Neural progenitor cell (in vitro differentiated cells): ENCODE measurements around the gene CHST13.

Experiments
- EZH2 ChIP-seq: fragments of 200-600 bp; sonication (generic); IDR thresholded peaks from 2 replicates; pipeline ENCODE4 v1.6.1; 2017; ENCODE audit warnings: antibody characterized with exemption, mild to moderate bottlenecking, moderate library complexity
- EZH2phosphoT487 ChIP-seq: fragments of 200-600 bp; sonication (generic); IDR thresholded peaks from 2 replicates; pipeline ENCODE4 v1.6.1; 2017; ENCODE audit warnings: antibody characterized with exemption
- TF ChIP-seq, protein P1 (sequence below): fragments of 200-600 bp; sonication (generic); IDR thresholded peaks from 2 replicates; pipeline ENCODE4 v1.5.1; 2017; ENCODE audit warnings: antibody characterized with exemption, mild to moderate bottlenecking

DNA sequence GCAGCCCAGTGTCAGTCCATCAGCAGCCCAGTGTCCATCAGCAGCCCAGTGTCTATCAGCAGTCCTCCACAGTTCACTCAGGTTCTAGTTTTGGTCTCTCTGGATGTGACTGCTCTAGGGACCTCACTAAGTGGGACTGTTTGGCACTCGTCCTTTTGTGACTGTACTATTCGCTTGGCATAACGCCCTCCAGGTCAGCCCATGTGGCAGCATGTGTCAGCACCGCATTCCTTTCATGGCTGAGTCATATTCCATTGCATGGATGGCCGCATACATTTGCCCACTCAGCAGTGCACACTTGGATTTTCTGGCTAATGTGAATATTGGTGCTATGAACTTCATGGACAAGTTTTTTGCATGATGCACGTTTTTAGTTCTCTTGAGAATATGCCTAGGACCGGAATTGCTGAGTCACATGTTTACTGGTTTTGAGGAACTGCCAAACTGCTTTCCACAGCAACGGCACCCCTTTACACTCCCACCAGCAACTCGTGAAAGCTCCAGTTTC, 16.4 kb downstream of the CHST13 start:
- TF ChIP-seq, protein P1, sequence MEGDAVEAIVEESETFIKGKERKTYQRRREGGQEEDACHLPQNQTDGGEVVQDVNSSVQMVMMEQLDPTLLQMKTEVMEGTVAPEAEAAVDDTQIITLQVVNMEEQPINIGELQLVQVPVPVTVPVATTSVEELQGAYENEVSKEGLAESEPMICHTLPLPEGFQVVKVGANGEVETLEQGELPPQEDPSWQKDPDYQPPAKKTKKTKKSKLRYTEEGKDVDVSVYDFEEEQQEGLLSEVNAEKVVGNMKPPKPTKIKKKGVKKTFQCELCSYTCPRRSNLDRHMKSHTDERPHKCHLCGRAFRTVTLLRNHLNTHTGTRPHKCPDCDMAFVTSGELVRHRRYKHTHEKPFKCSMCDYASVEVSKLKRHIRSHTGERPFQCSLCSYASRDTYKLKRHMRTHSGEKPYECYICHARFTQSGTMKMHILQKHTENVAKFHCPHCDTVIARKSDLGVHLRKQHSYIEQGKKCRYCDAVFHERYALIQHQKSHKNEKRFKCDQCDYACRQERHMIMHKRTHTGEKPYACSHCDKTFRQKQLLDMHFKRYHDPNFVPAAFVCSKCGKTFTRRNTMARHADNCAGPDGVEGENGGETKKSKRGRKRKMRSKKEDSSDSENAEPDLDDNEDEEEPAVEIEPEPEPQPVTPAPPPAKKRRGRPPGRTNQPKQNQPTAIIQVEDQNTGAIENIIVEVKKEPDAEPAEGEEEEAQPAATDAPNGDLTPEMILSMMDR, result no peak
- TF ChIP-seq EZH2, result no peak
- no peak for TF ChIP-seq EZH2phosphoT487
